GM18867 (cell line): ENCODE measurements around the gene TRIM72.
"Not testable (repeated sequence)": the region's sequence is repeated elsewhere in the genome, so short reads cannot be mapped to it uniquely, and the experiment has no call there.

Experiments
- ATAC-seq: cut with Tn5 transposase; IDR thresholded peaks from one replicate; pipeline ENCODE4 v1.9.1; 2021; ENCODE audit warnings: mild to moderate bottlenecking, moderate library complexity; ENCODE audit not compliant: unreplicated experiment

TRIM72 gene

GRCh38 chr16:31277659-31278260 lies 63.8 kb downstream of the TRIM72 start:
- ATAC-seq, result no peak

- not testable (repeated sequence) for ATAC-seq
Observed at GRCh38 chr16:31278853-31279252, 64.9 kb downstream of the TRIM72 start.
